GM12801 (cell line): ENCODE data around the gene EBF3.

ENCODE experiments used
- CTCF ChIP-seq: IDR thresholded peaks from one replicate; pipeline ENCODE4 v1.5.1; 2011; ENCODE audit warnings: control low read depth; ENCODE audit not compliant: insufficient read length; ENCODE audit errors: extremely low read depth

Gene EBF3

GRCh38 chr10:129970465-129971364 lies 6.6 kb upstream of the EBF3 start:
- no peak for TF ChIP-seq CTCF

- TF ChIP-seq CTCF, result no peak
Measured at GRCh38 chr10:129969911-129970464, 5.9 kb upstream of the EBF3 start.

GRCh38 chr10:129969184-129969910 lies 5.3 kb upstream of the EBF3 start:
- no peak for TF ChIP-seq CTCF

- no peak for TF ChIP-seq CTCF
Measured at GRCh38 chr10:129968853-129969183, 4.7 kb upstream of the EBF3 start.

GRCh38 chr10:129968020-129968852 lies 4.2 kb upstream of the EBF3 start:
- no peak for TF ChIP-seq CTCF

GRCh38 chr10:129967579-129968019 lies 3.5 kb upstream of the EBF3 start:
- no peak for TF ChIP-seq CTCF

GRCh38 chr10:129966889-129967578 lies 3.0 kb upstream of the EBF3 start:
- no peak for TF ChIP-seq CTCF
